GM18511 (cell line): ENCODE results near the gene POLDIP2.

Experiments
- ATAC-seq: cut with Tn5 transposase; IDR thresholded peaks from one replicate; pipeline ENCODE4 v1.9.1; 2021; ENCODE audit warnings: mild to moderate bottlenecking, moderate library complexity; ENCODE audit not compliant: unreplicated experiment

POLDIP2 gene

DNA sequence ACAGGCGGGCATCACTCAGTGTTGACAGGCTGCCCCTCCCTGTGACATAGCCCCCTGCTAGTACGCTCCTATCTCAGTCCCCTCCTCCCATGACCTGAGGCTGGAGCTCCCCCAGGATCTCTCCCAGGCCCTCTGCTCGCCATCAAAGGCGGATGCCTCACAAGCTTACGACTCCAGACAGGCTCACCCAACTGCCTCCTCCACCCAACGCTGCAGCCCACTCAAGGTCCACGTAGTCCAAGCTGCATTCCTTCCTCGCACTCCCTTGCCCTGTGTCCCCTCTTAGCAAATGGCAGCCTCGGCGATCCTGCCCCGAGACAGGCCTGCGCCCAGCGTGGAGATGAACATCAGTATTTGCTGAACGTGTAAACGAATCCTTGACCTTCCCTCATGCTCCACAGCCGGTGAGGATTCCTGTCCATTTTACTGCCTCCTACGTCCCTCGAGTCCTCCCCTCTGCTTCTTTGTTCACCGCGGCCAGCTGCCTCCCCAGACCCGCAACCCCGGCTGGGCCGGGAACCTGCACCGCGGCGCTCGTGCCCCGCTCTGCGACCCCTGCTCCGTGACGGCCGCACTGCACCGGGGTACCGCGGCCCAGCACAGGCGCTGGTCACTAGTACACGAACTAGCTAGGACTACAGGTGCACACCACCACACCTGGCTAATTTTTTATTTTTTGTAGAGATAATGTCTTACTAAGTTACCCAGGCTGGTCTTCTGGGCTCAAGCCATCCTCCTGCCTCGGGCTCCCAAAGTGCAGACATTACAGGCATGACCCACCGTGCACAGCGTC lies 39.2 kb downstream of the POLDIP2 start:
- ATAC-seq, result peak; percentile 20

DNA sequence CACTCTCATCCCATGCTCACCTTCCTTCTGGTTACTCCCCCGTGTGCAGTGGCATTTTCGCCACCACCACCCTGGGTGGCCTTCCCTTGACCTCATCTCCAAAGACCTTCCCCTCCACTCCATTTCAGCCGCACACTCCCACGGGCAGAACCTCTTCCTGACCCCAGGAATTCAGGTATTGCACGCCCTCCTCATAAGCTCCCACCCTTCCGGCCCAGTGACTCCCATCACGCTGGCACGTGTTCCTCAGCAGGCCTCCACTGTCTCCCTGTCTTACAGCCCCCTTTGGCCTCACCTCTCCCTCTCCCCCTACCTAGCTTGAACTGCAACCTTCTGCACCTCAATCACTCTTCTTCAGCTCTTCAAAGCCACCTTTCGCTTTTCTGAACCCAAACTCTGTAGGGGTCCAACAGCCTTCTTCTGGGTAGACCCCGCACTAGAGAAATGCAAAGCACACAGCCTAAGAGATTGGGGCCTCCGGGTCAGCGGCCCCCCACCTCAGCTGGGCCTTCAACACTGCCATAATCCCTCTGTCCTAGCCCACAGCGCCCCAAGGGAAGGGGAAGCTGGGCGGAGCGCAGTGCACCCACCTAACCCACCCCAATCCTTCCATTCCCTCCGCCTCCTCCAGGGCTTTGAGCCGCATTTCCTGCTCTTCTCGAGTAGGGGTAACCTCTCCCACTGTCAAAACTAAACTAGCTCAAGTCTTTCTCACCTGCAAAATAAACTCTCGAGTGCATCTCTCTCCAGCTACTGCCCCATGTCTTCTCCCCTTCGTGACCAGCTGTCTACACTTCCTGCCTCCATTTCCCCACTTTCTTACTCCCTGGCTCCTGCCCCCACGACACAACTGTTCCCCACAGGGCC lies 40.0 kb downstream of the POLDIP2 start:
- ATAC-seq, result no peak

DNA sequence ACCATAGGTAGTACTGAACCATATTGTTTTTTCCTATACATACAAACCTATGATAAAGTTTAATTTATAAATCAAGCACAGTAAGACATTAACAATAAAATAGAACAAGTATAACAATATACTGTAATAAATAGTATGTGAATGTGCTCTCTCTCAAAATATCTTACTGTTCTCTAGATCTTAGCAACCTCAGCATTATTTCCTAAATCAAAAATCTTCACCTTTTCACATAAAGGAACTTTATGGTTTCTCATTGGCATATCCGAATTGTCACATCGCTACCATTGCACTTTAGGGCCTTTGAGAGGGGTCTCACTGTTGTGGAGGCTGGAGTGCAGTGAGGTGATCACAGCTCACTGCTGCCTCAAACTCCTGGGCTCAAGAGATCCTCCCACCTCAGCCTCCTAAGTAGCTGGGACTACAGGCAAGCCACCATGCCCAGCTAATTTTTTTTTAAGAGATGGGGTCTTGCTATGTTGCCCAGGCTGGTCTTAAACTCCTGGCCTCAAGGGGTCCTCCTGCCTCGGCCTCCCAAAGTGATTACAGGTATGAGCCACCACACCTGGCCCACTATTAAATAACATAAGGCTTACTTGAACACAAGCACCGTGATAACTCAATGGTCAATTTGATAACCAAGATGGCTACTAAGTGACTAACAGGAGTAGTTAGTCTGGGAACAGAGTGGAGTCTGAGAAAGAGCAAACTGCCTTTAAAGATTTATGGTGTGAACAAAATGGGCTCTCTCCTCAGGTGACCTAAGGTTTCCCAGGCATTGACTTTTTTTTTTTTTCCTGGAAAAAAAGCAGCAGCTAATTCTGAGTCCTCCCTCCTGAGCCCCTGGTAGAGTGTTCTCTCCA lies 41.3 kb downstream of the POLDIP2 start:
- ATAC-seq, result no peak

DNA sequence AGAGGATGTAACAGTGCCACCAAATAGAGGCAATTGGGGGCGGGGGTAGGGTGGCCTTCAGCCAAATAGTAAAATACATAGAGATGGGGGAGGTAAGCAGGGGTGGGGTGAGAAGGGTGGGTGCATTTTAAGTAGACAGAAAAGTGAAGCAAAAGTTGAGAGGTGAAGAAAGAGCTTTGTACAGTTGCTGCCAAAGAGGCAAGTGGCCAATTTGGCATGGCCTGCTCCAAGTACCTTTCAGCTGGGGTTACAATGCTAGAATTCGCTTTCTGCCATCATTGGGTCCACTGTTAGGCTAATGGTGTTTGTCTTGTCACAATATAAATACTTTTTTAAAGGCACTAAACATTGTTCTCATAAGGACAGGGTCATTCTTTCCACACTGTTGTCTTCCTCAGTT lies 43.5 kb downstream of the POLDIP2 start:
- no peak for ATAC-seq

DNA sequence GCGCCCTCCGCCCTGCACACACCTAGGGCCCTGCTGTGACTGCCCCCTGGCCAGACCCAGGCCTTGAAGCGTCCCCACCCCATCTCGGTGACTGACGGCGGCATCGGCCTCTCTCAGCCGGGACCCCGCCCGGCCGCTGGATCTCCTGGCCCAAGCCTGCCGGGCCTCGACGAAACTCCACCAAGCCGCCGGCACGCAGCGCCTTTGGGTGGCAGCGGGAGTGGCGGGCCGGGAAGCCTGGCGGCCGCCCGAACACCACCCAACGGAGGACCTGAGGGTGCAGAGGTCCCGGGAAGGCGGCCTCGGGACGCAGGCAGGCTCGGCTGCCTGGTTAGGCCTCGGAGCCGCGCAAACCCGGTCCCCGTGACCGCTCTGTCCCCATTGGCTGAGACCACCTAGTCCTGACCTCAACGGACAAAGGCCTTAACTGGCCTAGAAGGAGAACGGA lies 50.3 kb downstream of the POLDIP2 start:
- no peak for ATAC-seq

DNA sequence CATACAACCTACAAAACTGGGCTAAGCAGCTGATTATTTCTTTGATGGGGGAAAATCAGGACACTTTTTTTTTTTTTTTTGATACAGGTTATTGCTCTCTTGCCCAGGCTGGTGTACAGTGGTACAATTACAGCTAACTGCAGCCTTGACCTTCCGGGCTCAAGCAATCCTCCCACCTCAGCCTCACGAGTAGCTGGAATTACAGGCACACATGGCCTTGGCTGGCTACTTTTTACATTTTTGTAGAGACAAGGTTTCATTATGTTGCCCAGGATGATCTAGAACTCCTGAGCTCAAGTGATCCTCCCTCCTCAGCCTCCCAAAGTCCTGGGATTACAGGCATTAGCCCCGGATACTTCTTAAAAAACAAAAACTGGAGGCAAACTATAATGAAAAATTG lies 58.9 kb downstream of the POLDIP2 start:
- ATAC-seq, result no peak
